OCI-M2 (cell line): ENCODE data around the gene PRDM16.

Experiments used
- DNase-seq: peaks from one replicate; lab custom pipeline; 2025; ENCODE audit not compliant: unreplicated experiment; lab: John Stamatoyannopoulos, UW

PRDM16 gene

DNA sequence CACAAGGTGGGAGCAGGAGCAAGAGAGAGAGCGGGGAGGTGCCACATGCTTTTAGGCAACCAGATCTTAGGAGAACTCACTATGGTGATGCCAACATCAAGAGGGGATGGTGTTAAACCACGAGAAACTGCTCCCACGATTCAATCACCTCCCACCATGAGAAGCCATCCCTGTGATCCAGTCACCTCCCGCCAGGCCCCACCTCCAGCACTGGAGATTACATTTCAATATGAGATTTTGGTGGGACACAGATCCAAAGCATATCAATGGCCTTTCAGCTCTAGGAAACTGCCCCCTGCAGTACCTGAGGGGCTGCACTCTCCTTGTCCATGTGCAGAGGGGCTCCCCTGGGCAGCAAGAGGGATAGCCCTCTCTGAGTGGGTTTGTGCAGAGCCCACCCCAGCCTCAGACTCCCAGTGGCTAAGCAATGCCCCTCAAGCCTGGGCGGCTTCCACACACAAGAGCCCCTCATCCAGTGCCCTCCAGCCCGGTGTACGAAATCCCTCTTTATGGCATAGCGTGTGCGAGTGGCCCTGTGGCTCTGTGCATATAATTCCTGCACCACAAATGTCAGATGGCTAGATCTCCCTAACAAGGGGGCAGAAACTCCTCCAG lies 15.5 kb upstream of the PRDM16 start:
- no peak for DNase-seq

DNA sequence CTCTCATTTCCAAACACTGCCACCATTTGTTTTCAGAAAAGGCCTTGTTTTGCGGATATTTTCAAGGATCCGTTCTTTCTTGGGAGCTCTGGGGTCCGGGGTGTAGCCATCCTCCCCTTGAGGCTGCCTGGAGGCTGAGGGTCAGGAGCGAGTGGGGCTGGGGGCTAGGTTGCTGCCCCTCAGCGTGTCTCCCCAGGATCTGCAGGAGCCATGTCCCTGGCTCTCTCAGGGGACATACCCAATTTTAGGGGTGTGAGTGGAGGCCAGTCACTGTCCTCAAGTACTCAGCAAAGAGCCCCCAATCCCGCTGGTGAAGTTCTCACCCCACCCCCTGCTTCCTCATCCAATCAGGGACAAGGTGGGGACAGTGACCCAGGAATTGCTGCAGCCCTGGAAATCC lies 15.0 kb upstream of the PRDM16 start:
- no peak for DNase-seq

DNA sequence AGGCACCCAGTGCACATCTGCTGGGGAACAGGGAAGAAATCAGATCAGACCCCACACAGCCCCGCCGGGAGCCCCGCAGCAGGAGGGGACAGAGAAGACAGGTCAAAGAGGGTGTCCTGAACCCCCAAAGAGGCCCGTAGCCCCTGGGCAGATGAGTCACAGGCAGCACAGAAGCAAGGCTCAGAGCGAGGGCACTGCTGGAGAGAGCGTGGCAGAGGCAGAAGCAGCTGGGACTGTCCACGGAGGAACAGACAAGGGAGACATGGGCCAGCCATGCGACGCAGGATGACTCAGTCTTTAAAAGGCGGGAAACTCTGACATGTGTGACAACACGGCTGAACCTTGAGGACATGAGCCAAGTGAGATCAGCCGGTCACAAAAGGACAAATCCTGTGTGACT lies 14.5 kb upstream of the PRDM16 start:
- no peak for DNase-seq

DNA sequence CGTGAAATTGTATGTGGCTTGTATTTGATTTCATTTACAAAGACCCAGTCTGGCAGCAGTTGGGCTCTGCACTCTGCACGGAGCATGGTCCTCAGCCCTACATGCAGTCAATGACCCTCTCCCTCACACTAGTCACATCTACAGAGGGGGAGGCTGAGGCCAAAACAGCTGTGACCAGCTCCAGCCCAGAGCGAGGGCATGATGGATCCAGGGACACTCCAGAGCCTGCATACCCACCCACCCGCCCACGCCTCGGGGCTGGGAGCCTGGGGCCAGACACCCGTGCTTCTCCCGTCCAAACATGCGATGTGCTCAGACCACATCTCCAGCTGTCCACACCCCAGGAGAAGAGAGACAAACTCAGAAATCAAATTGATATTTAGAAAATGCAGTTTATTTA lies 14.0 kb upstream of the PRDM16 start:
- no peak for DNase-seq

DNA sequence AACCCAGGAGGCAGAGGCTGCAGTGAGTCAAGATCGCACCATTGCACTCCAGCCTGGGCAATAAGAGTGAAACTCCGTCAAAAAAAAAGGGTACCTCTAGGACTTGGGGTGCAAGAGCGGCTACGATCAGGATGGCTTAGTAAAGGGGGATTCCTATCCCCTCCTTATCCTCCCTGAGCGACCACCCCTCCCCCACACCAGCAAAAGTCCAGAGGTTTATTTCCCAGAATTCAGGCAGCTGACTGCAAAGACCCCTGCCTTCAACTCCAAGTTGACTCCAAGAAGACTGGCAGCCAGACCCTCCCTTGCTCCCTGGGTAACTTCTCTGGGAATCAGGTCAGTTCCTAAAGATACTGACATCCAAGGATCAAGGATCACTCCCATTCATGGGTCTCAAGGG lies 12.4 kb upstream of the PRDM16 start:
- DNase-seq: no peak

DNA sequence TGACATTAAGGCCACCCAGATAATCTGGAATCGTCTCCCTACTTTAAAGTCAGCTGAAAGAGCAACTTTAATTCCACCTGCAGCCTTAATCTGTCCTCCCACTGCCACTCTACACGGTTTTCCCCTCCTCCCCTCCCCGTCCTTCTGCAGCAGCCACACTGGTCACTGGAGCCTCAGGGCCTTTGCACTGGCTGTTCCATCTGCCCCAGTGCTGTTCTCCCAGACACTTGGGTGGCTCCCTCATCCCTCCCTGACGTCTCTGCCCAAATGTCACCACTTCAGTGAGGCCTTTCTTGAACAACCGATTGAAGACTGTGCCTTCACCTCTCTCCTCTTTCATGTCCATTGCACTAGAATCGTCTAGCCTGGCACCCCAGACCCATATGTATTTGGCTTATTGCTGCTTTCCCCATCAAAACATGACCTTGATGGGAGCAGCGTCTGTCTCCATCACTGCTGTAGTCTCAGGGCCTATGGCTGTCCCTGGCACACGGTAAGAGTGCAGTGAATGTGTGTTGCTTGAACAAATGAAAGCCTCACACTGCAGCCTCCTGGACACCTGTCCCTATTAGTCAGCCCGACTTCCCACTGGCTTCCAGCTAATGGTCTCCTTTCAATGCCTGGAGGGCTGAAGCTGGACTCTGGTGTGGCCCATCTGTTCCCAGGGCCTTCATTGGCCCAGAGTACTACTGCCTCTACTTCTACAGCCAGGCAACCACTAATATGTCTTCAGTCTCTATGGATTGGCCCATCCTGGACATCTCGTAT lies 10.6 kb upstream of the PRDM16 start:
- no peak for DNase-seq

DNA sequence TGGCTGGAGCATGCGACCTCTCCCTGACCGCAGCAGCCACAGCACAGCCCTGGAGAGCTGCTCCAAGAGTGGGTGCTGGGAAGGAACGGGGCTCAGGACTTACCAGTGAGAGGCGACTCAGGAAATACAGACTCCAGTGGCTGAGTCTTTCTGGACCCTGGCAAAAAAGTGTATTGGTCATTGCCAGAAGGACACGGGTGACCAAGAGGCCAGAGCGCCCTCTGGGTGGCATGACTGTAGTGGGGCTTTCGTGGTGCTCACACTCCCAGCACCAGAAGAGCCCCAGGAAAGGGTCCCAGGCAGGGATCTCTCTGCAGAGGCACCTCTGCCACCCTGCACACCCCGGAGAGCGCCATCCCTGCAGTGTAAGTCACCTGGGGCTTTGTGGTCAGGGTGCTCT lies 8.9 kb upstream of the PRDM16 start:
- no peak for DNase-seq

DNA sequence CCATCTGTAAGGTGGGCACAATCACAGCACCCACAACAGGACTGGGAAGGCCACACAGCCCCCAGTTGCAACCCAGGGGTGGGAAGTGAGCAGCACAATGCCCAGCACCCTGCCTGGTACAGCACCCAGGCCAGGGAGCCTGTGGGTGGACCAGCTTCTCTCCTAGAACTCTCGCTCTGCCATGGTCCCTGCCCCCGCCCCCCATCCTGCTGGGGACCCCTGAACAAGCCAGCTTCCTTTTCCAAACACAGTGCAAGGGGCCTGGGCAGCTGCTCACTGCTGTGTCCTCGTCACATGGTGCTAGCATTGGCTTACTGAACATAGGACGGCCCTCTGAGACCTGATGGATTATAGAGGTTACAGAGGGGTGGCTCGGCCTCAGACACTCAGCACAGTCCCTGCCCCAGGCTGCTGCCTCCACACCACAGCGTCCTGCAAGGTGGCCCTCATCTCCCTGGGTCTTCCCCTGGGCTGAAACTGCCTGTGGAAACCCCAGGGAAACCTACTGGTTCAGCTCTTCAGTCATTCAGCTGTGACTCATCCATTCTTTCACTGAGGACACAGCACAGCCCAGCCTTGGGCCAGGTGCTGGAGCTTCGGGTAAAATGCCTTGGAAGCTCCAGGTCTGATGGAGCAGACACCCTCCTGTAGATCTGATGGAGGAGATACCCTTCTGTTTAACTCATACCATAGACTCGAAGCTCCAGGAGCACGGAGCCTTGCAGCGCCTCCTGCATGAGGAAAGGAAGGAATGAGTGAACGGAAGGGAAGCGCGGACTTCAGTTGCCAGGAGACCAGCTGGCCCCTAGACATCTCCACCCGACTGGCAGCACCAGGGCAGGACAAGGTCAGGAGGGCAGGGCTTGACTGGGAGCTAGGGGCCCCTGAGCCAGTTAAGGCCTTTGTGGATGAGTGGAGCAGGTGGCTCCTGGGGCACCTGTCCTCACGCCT lies 8.1 kb upstream of the PRDM16 start:
- DNase-seq: no peak

DNA sequence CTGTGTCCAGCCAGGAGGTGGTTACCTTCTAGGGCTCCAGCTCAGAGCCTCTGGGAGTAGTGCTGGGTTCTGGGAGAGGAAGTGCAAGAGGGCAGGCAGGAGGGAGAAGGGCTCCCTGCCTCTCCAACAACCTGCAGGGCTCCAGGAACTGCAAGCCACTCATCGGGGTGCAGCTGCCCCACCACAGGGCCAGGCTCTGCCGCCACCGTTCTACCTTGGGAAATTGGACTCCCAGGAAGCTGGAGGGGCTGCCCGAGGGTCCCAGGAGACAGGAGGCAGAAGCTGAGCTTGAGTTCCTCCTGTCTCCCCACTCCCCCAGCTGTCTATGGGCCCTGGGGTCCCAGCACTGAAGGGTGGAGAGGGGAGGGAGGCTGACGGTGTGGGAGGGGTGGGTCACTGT lies 7.4 kb upstream of the PRDM16 start:
- DNase-seq: no peak

DNA sequence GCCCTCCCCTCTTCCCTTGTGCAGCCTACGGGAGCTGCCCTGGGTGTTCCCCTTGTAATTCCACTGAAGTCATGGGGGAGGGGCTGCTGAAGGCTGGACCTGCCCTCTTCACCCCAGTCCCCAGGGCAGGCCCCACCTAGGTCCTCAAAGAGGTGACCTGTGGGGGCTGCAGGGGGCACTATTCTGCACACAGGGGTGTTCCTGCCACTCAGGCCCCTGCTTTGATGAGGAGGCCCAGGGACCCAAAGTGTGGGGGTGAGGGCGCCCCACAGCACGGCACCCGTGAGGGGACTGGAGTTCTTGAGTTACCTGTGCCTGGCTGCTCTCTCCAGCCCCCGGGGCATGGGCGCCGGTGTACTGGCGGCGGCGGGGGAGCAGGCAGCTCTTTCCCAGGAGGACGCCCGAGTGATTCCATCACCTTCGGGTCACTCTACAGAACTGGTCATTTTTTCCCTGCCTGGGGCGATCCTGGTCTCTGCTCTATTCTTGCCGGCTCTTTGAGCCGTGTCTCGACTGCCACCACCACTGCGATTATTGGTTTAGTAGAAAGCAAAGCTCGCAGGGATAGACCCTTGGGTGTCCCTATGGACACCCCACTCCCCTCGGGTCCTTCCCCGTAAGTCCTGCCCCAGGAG lies 6.9 kb upstream of the PRDM16 start:
- DNase-seq: no peak

DNA sequence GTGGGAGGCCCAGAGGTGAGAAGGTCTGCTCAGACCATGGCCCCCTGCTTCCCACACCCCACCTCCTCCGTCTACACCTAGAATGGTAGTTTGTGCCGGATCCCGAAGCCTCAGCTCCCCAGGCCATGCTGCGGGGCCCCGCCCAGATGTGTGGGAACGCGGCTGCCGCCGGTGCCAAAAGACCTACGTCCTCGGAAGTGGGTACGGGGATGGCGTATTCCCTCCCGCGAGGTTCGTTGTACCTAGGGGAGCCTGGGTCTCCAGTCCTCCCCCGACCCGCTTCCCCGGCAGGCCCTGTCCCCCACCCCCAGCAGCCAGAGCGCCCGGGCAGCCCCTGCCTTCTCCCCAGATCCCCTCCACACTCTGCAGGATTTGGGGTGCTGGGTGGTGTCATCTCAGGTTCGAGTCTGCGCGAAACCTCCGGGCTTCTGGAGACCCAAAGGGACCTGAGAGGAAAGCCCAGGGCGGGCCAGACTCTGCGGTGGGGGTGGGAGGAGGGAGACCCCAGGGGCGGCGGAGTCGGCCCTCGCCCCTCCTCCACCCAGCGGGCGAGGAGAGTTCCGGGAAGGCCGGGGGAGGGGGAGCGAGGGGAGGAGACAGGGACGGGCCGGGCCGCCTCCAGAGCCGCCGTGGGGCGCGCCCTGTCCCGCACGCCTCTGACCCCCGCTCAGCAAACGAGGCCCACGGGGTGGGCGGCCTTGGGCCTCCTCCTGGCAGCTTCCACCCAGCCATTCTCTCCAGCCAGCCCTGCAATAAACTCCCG lies 6.2 kb upstream of the PRDM16 start:
- no peak for DNase-seq

DNA sequence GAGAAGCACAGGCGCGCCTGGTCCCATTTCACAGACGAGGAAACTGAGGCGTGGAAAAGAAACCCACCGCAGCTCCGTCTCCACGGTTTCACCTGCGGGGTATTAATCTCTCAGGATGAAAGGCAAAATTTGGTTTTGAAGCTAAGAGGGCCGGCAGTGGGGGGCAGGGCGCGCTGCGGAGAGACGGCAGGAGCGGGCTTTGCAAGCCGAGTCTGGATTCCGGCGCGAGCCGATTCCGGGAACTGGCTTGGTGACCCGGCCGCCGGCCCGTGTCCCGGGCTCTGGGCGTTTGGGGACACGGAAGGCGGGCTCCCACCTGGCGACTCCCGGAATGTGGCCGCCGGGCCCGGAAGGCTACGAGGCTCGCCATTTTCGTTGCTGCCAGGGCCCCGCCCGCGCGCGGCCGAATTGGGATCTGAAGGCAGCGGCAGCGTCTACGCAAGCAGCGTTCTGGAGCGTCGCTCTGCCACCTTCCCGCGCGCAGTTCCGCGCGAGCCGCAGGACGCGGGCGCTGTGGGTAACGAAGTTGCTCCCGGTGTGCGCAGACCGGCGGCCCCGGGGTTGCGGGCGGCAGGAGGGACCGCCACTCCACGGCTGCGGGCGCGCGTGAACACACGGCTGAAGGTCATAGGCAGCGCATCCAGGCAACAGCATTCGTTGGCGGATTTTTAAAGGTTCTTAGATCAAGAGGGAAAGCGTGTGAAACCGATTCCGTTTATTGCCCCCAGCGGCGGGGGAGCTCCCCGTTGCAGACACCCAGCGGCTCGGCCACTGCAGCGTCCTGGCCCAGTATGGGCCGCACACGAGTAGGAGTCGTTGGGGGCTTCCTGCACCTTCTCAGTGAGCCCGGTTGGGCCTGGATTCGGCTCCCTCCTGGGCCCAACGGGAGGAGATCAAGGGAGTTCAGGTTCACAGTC lies 5.4 kb upstream of the PRDM16 start:
- DNase-seq: no peak

DNA sequence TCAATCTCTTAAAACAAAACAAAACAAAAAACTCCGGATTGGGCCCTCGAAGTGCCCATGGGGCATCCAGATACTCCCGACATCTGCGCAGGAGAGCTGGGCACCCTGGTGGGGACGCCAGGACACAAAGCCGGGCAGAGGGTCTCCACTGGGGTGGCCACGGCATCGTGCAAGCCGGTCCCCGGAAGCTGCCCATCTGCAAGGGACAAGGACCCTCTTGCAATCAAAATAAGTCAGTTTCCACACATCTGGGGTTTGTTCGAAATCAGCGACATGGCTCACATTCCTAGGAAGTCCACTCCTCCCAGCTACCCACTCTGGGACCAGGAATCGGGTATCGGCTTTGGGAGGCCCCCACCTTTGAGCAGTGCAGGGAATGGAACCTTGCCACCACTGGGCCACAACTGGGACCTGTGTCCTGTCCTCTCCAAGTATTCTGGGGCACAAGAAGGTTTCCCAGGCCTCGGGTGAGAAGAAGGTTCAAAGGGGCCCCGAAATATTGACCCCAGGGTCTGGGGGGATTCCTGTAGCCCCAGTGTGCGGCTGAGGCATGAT lies 4.6 kb upstream of the PRDM16 start:
- DNase-seq: no peak

DNA sequence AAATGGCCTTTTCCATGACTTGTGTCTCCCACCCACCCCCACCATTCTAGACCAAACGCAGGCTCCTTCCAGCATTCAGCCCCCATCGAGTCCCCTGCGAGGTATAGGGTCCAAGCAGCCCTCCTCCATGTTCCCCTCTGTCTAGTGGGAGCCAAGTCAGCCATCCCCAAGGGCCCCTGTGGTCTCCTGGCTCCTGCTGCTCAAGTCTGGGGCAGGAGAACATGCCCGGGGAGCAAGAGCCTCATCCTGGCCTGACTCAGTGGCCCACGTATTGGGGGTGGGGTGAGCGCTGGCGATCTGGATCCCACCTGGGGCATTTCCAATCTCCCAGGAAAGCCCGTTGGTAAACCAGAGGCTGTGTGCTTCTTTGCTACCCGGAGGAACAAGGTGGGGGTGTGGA lies 4.1 kb upstream of the PRDM16 start:
- DNase-seq: no peak

DNA sequence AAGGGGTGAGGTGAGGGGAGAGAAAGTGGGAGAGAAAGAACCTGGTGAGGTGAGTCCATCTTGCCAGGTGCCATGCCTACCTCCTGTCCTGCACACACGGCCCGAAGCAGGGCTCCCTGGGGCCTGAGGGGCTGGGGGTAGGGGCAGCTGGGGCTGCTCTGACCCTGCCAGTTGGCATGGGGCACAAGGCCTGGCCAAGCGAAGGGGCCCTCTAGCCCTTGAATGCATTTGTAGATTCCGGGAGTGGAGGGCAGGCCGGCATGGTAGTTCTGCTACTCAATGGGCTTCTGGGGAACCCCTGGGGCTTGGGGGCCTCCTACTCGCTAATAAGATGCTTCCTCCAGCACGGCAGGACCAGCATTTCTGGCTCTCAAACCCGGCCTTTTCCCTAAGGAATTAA lies 3.6 kb upstream of the PRDM16 start:
- DNase-seq: no peak

DNA sequence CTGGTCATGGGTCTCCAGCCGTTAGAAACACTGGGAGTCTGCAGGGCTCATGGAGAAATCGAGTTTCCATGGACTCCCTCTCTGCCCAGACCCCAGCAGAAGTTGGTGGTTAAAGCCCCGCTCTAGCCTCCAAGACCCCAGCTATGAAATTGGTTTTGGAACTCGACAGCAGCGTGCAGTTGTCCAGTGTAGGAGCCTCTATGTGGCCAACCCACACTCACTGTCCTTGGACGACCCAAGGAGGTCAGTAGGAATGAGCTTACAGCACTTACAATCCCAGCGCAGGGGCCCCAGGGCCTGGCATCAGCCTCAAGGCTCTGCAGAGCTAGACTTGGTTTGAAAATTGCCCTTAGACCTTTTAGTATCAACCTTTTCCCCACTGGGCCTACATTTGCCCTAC lies 3.2 kb upstream of the PRDM16 start:
- no peak for DNase-seq

DNA sequence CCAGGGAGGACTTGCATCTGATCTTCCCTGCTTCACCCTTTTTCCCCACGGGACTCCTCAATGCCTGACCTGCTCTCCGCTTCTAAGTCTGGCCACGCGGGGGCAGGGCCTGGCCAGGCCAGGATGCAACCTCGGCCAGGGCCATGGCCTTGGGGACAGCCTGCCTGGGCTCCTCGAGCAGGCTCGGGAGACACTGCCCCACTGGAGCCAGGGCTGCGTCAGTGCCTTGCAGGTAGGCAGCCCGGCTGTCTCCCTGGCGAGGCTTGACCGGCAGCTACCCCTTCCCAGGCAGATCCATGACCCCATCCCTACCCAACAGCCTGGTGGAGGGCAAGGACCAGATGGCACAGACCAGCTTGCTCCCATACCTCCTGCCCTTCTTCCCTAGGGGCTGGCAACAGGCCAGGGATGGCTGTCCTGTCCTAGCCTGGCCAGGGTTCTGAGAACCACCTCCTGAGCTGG lies 2.7 kb upstream of the PRDM16 start:
- DNase-seq: no peak

DNA sequence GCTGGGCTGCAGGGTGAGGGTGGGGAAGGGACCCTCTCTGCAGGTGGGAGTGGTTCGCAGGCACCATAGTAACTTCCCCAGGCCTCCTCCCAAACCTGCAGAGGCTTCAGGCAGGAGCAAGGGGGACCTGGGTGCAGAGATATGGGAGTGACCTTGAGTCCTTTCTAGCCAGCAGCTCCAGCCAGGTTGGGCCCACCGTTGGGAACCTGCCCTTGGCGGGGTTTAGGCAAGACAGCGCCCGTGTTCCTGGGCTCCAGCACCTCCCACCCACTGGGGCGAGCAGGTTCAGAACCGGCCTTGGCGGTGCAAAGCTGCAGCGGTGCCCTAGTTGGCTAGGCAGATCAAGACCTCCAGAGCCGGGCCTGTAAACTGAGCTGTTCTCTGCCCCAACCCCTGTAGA lies 2.2 kb upstream of the PRDM16 start:
- no peak for DNase-seq

DNA sequence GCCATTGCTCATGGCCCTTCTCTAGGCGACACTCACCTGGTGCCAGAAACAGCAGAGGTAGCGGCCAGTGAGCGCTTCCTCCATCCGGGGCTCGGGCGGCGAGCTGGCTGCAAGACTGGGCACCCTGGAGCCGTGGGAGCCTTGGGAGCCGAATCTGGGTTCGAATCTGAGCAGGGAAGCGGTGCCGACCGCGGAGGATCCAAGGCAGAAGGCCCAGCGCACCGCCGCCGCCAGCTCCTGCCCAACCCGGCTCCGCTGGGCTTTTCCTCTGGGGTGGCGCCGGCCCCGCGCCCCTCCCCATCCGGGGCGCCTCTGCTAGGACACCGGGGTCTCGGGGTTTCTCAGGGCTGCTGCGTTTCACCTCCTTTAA lies 1.7 kb upstream of the PRDM16 start:
- DNase-seq: no peak
